ENCODE measurements around the gene NDUFA11. TPM values are rescaled to one million over a fixed set of nuclear protein-coding genes. Genes with fewer than 3 reads are reported as not detected.
A peak's percentile ranks its signal among the peaks of the same experiment; 100 is the strongest.

The NDUFA11 gene
- total and polyA plus RNA-seq, 2 of the 4 experiments (the other 2 are of a cell fraction) = 375 to 1,276 TPM

DNA sequence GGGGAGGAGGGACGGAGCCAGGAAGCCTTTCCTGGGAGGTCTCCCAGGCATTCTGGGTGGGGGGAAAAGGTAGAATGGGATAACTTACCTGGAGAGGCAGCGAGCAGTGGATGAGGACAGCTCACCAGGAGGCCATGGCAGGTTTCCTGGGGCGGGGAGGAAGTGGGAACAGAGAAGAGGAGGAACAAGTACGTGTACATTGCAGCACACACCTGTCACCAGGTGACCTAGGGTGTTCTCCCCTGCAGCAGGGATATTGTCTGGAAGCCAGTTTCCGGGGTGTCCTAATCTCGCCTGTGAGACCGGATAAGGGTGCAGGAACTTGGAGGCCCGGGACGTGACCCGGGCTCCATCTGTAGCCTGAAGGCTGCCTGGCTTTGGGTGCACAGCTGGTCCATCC, 52.3 kb downstream of the NDUFA11 start, which contains the start of gene FUT3:
Gene FUT3, minus strand, starts transcription at position 148 of the 400 bp plus-strand sequence.
- 69% methylated on average over 3 of the region's 10 CpGs; no CpG with 5 or more reads in 1 of the 2 experiments for WGBS, 2 experiments (ENCODE audit: extremely low coverage in 2 of 2, insufficient read length in 1 of 2)
- no peak within 1 kb of the TSS for H4K5ac ChIP-seq (ENCODE audit: low read depth, low read length)
- peak within 1 kb of the TSS; percentile 65 for H2AK9ac ChIP-seq (replicated peaks; ENCODE audit: low read depth, low read length, poor library complexity)
- peaks cover 2% of the 10 kb centered on the region; the same call in 1 of the 2 replicates for H3K4me1 ChIP-seq (ENCODE audit: control insufficient read depth, insufficient read depth, low read length)
- peaks cover 40% of the 10 kb centered on the region for H3K27me3 ChIP-seq (ENCODE audit: control insufficient read depth, insufficient read depth, low read length)
- H2BK5ac ChIP-seq (ENCODE audit: low read depth, low read length, poor library complexity, severe bottlenecking) = no peak within 1 kb of the TSS
- peak within 1 kb of the TSS; percentile 35; the same call in 1 of the 2 replicates for H2BK120ac ChIP-seq (ENCODE audit: low read depth, low read length)
- intact Hi-C loops (cut with micrococcal nuclease) = no loop called here
- H3K79me1 ChIP-seq (ENCODE audit: low read depth in 1 of 2, low read length in 2 of 2) = no peaks in the 10 kb centered on the region
- no peaks in the 10 kb centered on the region for H3K36me3 ChIP-seq (ENCODE audit: control insufficient read depth, insufficient read depth, low read length)
- no peaks in the 10 kb centered on the region; the same call in 1 of the 2 replicates for H3K9me3 ChIP-seq (ENCODE audit: control insufficient read depth, insufficient read depth, low read length)
- TF ChIP-seq CHD1 (IDR thresholded peaks at IDR 0.05; ENCODE audit: low read depth, low read length) (no peak), CEBPB (IDR thresholded peaks at IDR 0.05; ENCODE audit: low read depth, low read length) (no peak), MAFK (IDR thresholded peaks at IDR 0.05; ENCODE audit: low read depth, low read length) (no peak), RAD21 (IDR thresholded peaks at IDR 0.05; ENCODE audit: low read length) (no peak), POLR2A (IDR thresholded peaks at IDR 0.05; ENCODE audit: low read depth, low read length) (no peak), MXI1 (IDR thresholded peaks at IDR 0.05; ENCODE audit: borderline replicate concordance, low read depth, low read length) (no peak)
- TF ChIP-seq, protein P1, sequence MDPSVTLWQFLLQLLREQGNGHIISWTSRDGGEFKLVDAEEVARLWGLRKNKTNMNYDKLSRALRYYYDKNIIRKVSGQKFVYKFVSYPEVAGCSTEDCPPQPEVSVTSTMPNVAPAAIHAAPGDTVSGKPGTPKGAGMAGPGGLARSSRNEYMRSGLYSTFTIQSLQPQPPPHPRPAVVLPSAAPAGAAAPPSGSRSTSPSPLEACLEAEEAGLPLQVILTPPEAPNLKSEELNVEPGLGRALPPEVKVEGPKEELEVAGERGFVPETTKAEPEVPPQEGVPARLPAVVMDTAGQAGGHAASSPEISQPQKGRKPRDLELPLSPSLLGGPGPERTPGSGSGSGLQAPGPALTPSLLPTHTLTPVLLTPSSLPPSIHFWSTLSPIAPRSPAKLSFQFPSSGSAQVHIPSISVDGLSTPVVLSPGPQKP (IDR thresholded peaks at IDR 0.05; ENCODE audit: borderline replicate concordance, low read depth, low read length) = no peak
- TF ChIP-seq, protein P2, sequence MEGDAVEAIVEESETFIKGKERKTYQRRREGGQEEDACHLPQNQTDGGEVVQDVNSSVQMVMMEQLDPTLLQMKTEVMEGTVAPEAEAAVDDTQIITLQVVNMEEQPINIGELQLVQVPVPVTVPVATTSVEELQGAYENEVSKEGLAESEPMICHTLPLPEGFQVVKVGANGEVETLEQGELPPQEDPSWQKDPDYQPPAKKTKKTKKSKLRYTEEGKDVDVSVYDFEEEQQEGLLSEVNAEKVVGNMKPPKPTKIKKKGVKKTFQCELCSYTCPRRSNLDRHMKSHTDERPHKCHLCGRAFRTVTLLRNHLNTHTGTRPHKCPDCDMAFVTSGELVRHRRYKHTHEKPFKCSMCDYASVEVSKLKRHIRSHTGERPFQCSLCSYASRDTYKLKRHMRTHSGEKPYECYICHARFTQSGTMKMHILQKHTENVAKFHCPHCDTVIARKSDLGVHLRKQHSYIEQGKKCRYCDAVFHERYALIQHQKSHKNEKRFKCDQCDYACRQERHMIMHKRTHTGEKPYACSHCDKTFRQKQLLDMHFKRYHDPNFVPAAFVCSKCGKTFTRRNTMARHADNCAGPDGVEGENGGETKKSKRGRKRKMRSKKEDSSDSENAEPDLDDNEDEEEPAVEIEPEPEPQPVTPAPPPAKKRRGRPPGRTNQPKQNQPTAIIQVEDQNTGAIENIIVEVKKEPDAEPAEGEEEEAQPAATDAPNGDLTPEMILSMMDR (conservative IDR thresholded peaks at IDR 0.05; ENCODE audit: low read depth, low read length) = no peak
- ChIA-PET POLR2A (ENCODE audit: unreplicated experiment) (no interaction called here), CTCF (no interaction called here)
- no peak within 1 kb of the TSS for H3K4me2 ChIP-seq (ENCODE audit: low read depth, low read length)
- no peak within 1 kb of the TSS; the same call in 2 of the 3 replicates for H2BK15ac ChIP-seq (ENCODE audit: low read depth, low read length)
- ATAC-seq (ENCODE audit: low read depth) (no peak), DNase-seq (no peak)
- no peak within 1 kb of the TSS for H3K27ac ChIP-seq (ENCODE audit: insufficient read depth, low read length)
- H3K4ac ChIP-seq (ENCODE audit: low read depth, low read length) = 0 out of 2 replicates have a peak within 1 kb of the TSS, but pooled peaks have one; percentile 9
- no peaks in the 10 kb centered on the region for H4K20me1 ChIP-seq (ENCODE audit: insufficient read depth, low read length)
- dilution Hi-C loops (cut with HindIII; ENCODE audit: low sequenced_read_pairs, unreplicated experiment) = no loop called here
- peak within 1 kb of the TSS; percentile 52; the same call in 1 of the 2 replicates for H2AK5ac ChIP-seq (ENCODE audit: low read depth, low read length)
- H3K56ac ChIP-seq (ENCODE audit: extremely low read depth, insufficient read depth, low read length) = no peak within 1 kb of the TSS
- no peak within 1 kb of the TSS for H3K18ac ChIP-seq (ENCODE audit: low read depth, low read length)
- H2AFZ ChIP-seq (replicated peaks; ENCODE audit: low read length, poor library complexity) = peak within 1 kb of the TSS; percentile 18
- no peak within 1 kb of the TSS for H4K91ac ChIP-seq (ENCODE audit: insufficient read depth, low read depth, low read length)
- H2BK20ac ChIP-seq (ENCODE audit: low read depth, low read length) = no peak within 1 kb of the TSS; the same call in 1 of the 2 replicates
- in situ Hi-C loops (cut with MboI; ENCODE audit: low sequenced_read_pairs) = no loop called here
- peak within 1 kb of the TSS in 1 of 2 experiments; percentile 49; a peak in 1 of 4 replicates for H4K8ac ChIP-seq (ENCODE audit: low read depth in 2 of 2, low read length in 2 of 2)
- H3K9me1 ChIP-seq (ENCODE audit: insufficient read depth, low read length) = no peaks in the 10 kb centered on the region
- H3K4me3 ChIP-seq (ENCODE audit: insufficient read depth, low read depth, low read length) = no peak within 1 kb of the TSS
- no peak within 1 kb of the TSS for H3K23ac ChIP-seq (ENCODE audit: low read depth, low read length)
- H3K14ac ChIP-seq (replicated peaks; ENCODE audit: low read depth, low read length) = no peak within 1 kb of the TSS
- BruUV-seq (replicated peaks) = no TSS peak
- no peak within 1 kb of the TSS for H3K9ac ChIP-seq (ENCODE audit: low read depth, low read length)
